ENCODE results near the gene HOXD9. TPM values are rescaled to one million over a fixed set of nuclear protein-coding genes. Genes with fewer than 3 reads are reported as not detected.

HOXD9 gene
- total RNA-seq, 1 experiment from 2014 or later: not detected

GRCh38 chr2:176169181-176169580 lies 46.7 kb downstream of the HOXD9 start:
- no peaks in the 10 kb centered on the region for H3K4me1 ChIP-seq (ENCODE audit: insufficient read depth, low read length)
- BruUV-seq (replicated peaks): no TSS peak
- ChIA-PET POLR2A (ENCODE audit: unreplicated experiment) (no interaction called here), CTCF (interaction anchor here (0.6 kb wide), 1 partner anchor 384 kb away, joined by 7 read pairs; no protein-coding TSS in a partner anchor)
- no peak for TF ChIP-seq EZH2phosphoT487 (IDR thresholded peaks at IDR 0.05; ENCODE audit: borderline replicate concordance, low read length)
- no peak for TF ChIP-seq CTCF (conservative IDR thresholded peaks at IDR 0.05; ENCODE audit: low read depth, low read length)
- TF ChIP-seq EZH2 (IDR thresholded peaks at IDR 0.05; ENCODE audit: low read length, unreplicated experiment): no peak
- ATAC-seq (no peak), DNase-seq (no peak)
- H3K9ac ChIP-seq (ENCODE audit: low read length): no peak overlapping the region
- intact Hi-C loops (cut with micrococcal nuclease): no loop called here
- no peak overlapping the region for H3K4me2 ChIP-seq (ENCODE audit: low read length)
- H3K27ac ChIP-seq (ENCODE audit: low read length): no peak overlapping the region
- no peaks in the 10 kb centered on the region for H4K20me1 ChIP-seq (ENCODE audit: low read length)
- no peaks in the 10 kb centered on the region for H3K79me2 ChIP-seq (ENCODE audit: low read length)
- no peak overlapping the region for H2AFZ ChIP-seq (ENCODE audit: low read length)
- H3K36me3 ChIP-seq (ENCODE audit: low read depth, low read length): no peaks in the 10 kb centered on the region
- H3K9me2 ChIP-seq (replicated peaks; ENCODE audit: low read length): no peaks in the 10 kb centered on the region
- no peaks in the 10 kb centered on the region for H3F3A ChIP-seq (ENCODE audit: low read length, unreplicated experiment)
- no peak overlapping the region for H3K4me3 ChIP-seq (ENCODE audit: low read length)
- no peaks in the 10 kb centered on the region for H3K9me3 ChIP-seq (ENCODE audit: low read length)
- H3K27me3 ChIP-seq (ENCODE audit: low read length): no peaks in the 10 kb centered on the region

GRCh38 chr2:176169711-176170110 lies 47.2 kb downstream of the HOXD9 start:
- BruUV-seq (replicated peaks): no TSS peak
- Histone ChIP-seq H3K36me3 (ENCODE audit: low read depth, low read length) (no peaks in the 10 kb centered on the region), H2AFZ (ENCODE audit: low read length) (no peak overlapping the region), H3F3A (ENCODE audit: low read length, unreplicated experiment) (no peaks in the 10 kb centered on the region), H3K4me3 (ENCODE audit: low read length) (no peak overlapping the region), H3K79me2 (ENCODE audit: low read length) (no peaks in the 10 kb centered on the region), H3K27ac (ENCODE audit: low read length) (no peak overlapping the region), H3K4me2 (ENCODE audit: low read length) (no peak overlapping the region), H3K27me3 (ENCODE audit: low read length) (no peaks in the 10 kb centered on the region), H3K9me2 (replicated peaks; ENCODE audit: low read length) (no peaks in the 10 kb centered on the region), H3K9ac (ENCODE audit: low read length) (no peak overlapping the region), H4K20me1 (ENCODE audit: low read length) (no peaks in the 10 kb centered on the region), H3K4me1 (ENCODE audit: insufficient read depth, low read length) (no peaks in the 10 kb centered on the region), H3K9me3 (ENCODE audit: low read length) (no peaks in the 10 kb centered on the region)
- intact Hi-C loops (cut with micrococcal nuclease): no loop called here
- no peak for ATAC-seq
- no peak for DNase-seq
- no peak for TF ChIP-seq EZH2 (IDR thresholded peaks at IDR 0.05; ENCODE audit: low read length, unreplicated experiment)
- no peak for TF ChIP-seq CTCF (conservative IDR thresholded peaks at IDR 0.05; ENCODE audit: low read depth, low read length)
- no peak for TF ChIP-seq EZH2phosphoT487 (IDR thresholded peaks at IDR 0.05; ENCODE audit: borderline replicate concordance, low read length)
- POLR2A ChIA-PET (ENCODE audit: unreplicated experiment): no interaction called here
- CTCF ChIA-PET: interaction anchor here (0.6 kb wide), 1 partner anchor 383 kb away, joined by 7 read pairs; no protein-coding TSS in a partner anchor

- H2AFZ ChIP-seq (ENCODE audit: low read length): no peak overlapping the region
- no peak overlapping the region for H3K27ac ChIP-seq (ENCODE audit: low read length)
- no peaks in the 10 kb centered on the region for H4K20me1 ChIP-seq (ENCODE audit: low read length)
- H3K79me2 ChIP-seq (ENCODE audit: low read length): no peaks in the 10 kb centered on the region
- no peaks in the 10 kb centered on the region for H3K4me1 ChIP-seq (ENCODE audit: insufficient read depth, low read length)
- TF ChIP-seq EZH2 (IDR thresholded peaks at IDR 0.05; ENCODE audit: low read length, unreplicated experiment): no peak
- no peak for TF ChIP-seq EZH2phosphoT487 (IDR thresholded peaks at IDR 0.05; ENCODE audit: borderline replicate concordance, low read length)
- TF ChIP-seq CTCF (conservative IDR thresholded peaks at IDR 0.05; ENCODE audit: low read depth, low read length): no peak
- ChIA-PET CTCF (no interaction called here), POLR2A (ENCODE audit: unreplicated experiment) (no interaction called here)
- no peaks in the 10 kb centered on the region for H3F3A ChIP-seq (ENCODE audit: low read length, unreplicated experiment)
- no peaks in the 10 kb centered on the region for H3K27me3 ChIP-seq (ENCODE audit: low read length)
- no peaks in the 10 kb centered on the region for H3K9me2 ChIP-seq (replicated peaks; ENCODE audit: low read length)
- no peak overlapping the region for H3K4me3 ChIP-seq (ENCODE audit: low read length)
- no peaks in the 10 kb centered on the region for H3K36me3 ChIP-seq (ENCODE audit: low read depth, low read length)
- no peaks in the 10 kb centered on the region for H3K9me3 ChIP-seq (ENCODE audit: low read length)
- BruUV-seq (replicated peaks): no TSS peak
- H3K9ac ChIP-seq (ENCODE audit: low read length): no peak overlapping the region
- ATAC-seq: no peak
- intact Hi-C loops (cut with micrococcal nuclease): no loop called here
- no peak for DNase-seq
- H3K4me2 ChIP-seq (ENCODE audit: low read length): no peak overlapping the region
Measured at GRCh38 chr2:176170602-176171305, 48.2 kb downstream of the HOXD9 start.

Data from PC-3 (cell line).